Mesodermal cell (in vitro differentiated cells): ENCODE data around the gene NHEJ1.
"Not testable (repeated sequence)": the region's sequence is repeated elsewhere in the genome, so short reads cannot be mapped to it uniquely, and the experiment has no call there.

ENCODE experiments used
- H3K27ac ChIP-seq: 2 replicates; pipeline ENCODE4 v1.7.0; 2013; ENCODE audit warnings: mild to moderate bottlenecking, low read depth, low read length, moderate library complexity; ENCODE audit not compliant: severe bottlenecking
- H3K36me3 ChIP-seq: 2 replicates; pipeline ENCODE4 v1.7.1; 2013; ENCODE audit warnings: mild to moderate bottlenecking, low read length, moderate library complexity; ENCODE audit not compliant: control insufficient read depth, insufficient read depth
- H3K4me1 ChIP-seq: one replicate; pipeline ENCODE4 v1.7.1; 2013; ENCODE audit warnings: mild to moderate bottlenecking, low read length; ENCODE audit not compliant: insufficient read depth, control insufficient read depth, poor library complexity, severe bottlenecking
- H3K4me3 ChIP-seq: 2 replicates; pipeline ENCODE4 v1.7.0; 2013; ENCODE audit warnings: low read length, control low read depth, mild to moderate bottlenecking; ENCODE audit not compliant: insufficient read depth, poor library complexity, severe bottlenecking; ENCODE audit errors: extremely low read depth
- H3K9me3 ChIP-seq: 2 replicates; pipeline ENCODE4 v1.7.1; 2013; ENCODE audit warnings: mild to moderate bottlenecking, low read length, moderate library complexity; ENCODE audit not compliant: control insufficient read depth
- whole genome bisulfite sequencing, 2 experiments: methylation state at CpG; one replicate each; pipeline ENCODE4 v1.1.5; 2013; ENCODE audit warnings: missing lambda C conversion rate in 2 of 2; ENCODE audit not compliant: insufficient coverage in 2 of 2; 5-methylcytosine and 5-hydroxymethylcytosine counted together

Gene NHEJ1

GRCh38 chr2:219201331-219201730, 40.7 kb upstream of the NHEJ1 start:
- H3K27ac ChIP-seq, H3K36me3 ChIP-seq, H3K9me3 ChIP-seq, H3K4me1 ChIP-seq, H3K4me3 ChIP-seq: not testable (repeated sequence)
- 97 to 100% methylated on average over 3 to 14 of the region's 21 CpGs for WGBS, 2 experiments

DNA sequence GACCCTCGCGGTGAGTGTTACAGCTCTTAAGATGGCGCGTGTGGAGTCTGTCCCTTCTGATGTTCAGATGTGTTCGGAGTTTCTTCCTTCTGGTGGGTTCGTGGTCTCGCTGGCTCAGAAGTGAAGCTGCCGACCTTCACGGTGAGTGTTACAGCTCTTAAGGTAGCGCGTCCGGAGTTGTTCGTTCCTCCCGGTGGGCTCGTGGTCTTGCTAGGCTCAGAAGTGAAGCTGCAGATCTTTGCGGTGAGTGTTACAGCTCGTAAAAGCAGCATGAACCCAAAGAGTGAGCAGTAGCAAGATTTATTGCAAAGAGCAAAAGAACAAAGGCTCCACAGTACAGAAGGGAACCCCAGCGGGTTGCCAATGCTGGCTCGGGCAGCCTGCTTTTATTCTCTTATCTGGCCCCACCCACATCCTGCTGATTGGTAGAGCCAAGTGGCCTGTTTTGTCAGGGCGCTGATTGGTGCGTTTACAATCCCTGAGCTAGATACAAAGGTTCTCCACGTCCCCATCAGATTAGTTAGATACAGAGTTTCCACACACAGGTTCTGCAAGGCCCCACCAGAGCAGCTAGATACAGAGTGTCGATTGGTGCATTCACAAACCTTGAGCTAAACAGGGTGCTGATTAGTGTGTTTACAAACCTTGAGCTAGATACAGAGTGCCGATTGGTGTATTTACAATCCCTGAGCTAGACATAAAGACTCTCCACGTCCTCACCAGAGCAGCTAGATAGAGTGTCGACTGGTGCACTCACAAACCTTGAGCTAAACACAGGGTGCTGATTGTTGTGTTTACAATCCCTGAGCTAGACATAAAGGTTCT, 40.1 kb upstream of the NHEJ1 start:
- not testable (repeated sequence) for H3K4me3 ChIP-seq, H3K4me1 ChIP-seq, H3K36me3 ChIP-seq, H3K27ac ChIP-seq, H3K9me3 ChIP-seq
- WGBS, 2 experiments = 93 to 96% methylated on average over 18 to 19 of the region's 26 CpGs

- no peak overlapping the region for H3K27ac ChIP-seq
- H3K4me3 ChIP-seq = no peak overlapping the region
- H3K9me3 ChIP-seq = no peaks in the 10 kb centered on the region
- 88 to 94% methylated on average over 6 to 10 of the region's 12 CpGs for WGBS, 2 experiments
- H3K36me3 ChIP-seq = no peaks in the 10 kb centered on the region
- H3K4me1 ChIP-seq = no peaks in the 10 kb centered on the region
Measured at GRCh38 chr2:219199470-219200211, 39.0 kb upstream of the NHEJ1 start.

DNA sequence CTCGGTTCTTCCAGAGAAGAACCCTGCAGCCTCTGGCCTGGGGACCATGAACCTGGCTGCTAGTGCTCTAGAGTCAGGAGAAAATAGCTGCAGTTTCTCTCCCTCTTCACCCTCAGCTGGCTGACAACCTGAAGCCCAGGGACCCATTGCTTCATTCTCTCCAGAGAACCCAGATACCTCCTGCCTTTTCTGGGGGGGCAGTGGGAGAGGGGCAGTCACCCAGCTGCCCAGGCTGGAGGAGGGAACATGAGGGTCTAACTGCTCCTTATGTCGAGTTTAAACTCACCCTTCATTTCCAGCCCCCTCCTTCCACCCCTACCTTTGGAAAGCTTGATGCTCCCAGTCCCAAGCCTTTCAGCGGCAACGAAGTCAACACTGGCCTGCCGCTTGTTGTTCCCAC, 38.4 kb upstream of the NHEJ1 start:
- no peaks in the 10 kb centered on the region for H3K4me1 ChIP-seq
- H3K27ac ChIP-seq = no peak overlapping the region
- no peaks in the 10 kb centered on the region for H3K9me3 ChIP-seq
- WGBS, 2 experiments = 80 to 88% methylated on average over 5 of the region's 5 CpGs
- no peak overlapping the region for H3K4me3 ChIP-seq
- no peaks in the 10 kb centered on the region for H3K36me3 ChIP-seq

GRCh38 chr2:219197388-219197787, 36.8 kb upstream of the NHEJ1 start:
- Histone ChIP-seq H3K4me3 (no peak overlapping the region), H3K36me3 (no peaks in the 10 kb centered on the region), H3K4me1 (no peaks in the 10 kb centered on the region), H3K9me3 (no peaks in the 10 kb centered on the region), H3K27ac (no peak overlapping the region)
- 100% methylated on average over 1 of the region's 1 CpG for WGBS, 2 experiments

GRCh38 chr2:219186754-219187456, 26.3 kb upstream of the NHEJ1 start:
- 83 to 93% methylated on average over 3 to 5 of the region's 7 CpGs for WGBS, 2 experiments
- Histone ChIP-seq H3K4me3 (no peak overlapping the region), H3K9me3 (no peaks in the 10 kb centered on the region), H3K27ac (no peak overlapping the region), H3K36me3 (peaks cover 24% of the 10 kb centered on the region), H3K4me1 (no peaks in the 10 kb centered on the region)

DNA sequence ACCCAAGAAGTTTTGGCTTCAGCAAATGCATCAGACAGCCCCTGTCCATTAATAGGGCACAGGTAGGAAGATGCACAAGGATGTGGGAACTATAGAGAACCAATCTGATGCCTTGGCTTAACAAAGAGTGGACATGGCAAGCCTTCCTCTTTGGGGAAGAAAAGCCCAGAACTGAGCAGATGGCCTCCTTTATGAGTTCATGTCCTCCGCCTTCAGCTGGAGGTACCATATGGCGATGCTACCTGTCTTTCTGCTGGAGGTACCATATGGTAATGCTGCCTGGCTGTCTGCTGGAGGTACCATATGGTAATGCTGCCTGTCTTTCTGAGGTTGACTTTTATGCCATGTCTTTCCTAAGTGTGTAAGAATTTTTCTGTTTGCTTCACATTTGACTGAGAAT, 23.5 kb upstream of the NHEJ1 start:
- peaks cover 2% of the 10 kb centered on the region for H3K4me1 ChIP-seq
- no peaks in the 10 kb centered on the region for H3K9me3 ChIP-seq
- WGBS, 2 experiments = 85 to 100% methylated on average over 2 of the region's 2 CpGs
- peaks cover 50% of the 10 kb centered on the region for H3K36me3 ChIP-seq
- H3K27ac ChIP-seq = no peak overlapping the region
- no peak overlapping the region for H3K4me3 ChIP-seq

- Histone ChIP-seq H3K4me3 (no peak overlapping the region), H3K9me3 (no peaks in the 10 kb centered on the region), H3K4me1 (peaks cover 6% of the 10 kb centered on the region), H3K27ac (no peak overlapping the region), H3K36me3 (peaks cover 50% of the 10 kb centered on the region)
- WGBS, 2 experiments = 92 to 96% methylated on average over 2 to 3 of the region's 6 CpGs
Measured at GRCh38 chr2:219183151-219183772, 22.6 kb upstream of the NHEJ1 start.

DNA sequence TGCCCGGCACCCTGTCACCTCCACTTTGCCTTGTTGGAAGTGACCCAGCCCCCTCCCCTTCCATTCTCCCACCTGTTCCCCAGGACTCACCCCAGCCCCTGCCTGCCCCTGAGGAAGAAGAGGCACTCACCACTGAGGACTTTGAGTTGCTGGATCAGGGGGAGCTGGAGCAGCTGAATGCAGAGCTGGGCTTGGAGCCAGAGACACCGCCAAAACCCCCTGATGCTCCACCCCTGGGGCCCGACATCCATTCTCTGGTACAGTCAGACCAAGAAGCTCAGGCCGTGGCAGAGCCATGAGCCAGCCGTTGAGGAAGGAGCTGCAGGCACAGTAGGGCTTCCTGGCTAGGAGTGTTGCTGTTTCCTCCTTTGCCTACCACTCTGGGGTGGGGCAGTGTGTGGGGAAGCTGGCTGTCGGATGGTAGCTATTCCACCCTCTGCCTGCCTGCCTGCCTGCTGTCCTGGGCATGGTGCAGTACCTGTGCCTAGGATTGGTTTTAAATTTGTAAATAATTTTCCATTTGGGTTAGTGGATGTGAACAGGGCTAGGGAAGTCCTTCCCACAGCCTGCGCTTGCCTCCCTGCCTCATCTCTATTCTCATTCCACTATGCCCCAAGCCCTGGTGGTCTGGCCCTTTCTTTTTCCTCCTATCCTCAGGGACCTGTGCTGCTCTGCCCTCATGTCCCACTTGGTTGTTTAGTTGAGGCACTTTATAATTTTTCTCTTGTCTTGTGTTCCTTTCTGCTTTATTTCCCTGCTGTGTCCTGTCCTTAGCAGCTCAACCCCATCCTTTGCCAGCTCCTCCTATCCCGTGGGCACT, 21.9 kb upstream of the NHEJ1 start:
- peaks cover 6% of the 10 kb centered on the region for H3K4me1 ChIP-seq
- no peak overlapping the region for H3K4me3 ChIP-seq
- WGBS, 2 experiments = 92 to 96% methylated on average over 4 to 5 of the region's 8 CpGs
- no peaks in the 10 kb centered on the region for H3K9me3 ChIP-seq
- H3K36me3 ChIP-seq = peaks cover 50% of the 10 kb centered on the region
- no peak overlapping the region for H3K27ac ChIP-seq

GRCh38 chr2:219181531-219181930, 20.9 kb upstream of the NHEJ1 start:
- H3K27ac ChIP-seq = no peak overlapping the region
- H3K9me3 ChIP-seq = no peaks in the 10 kb centered on the region
- H3K36me3 ChIP-seq = peaks cover 50% of the 10 kb centered on the region
- 90 to 100% methylated on average over 2 to 5 of the region's 6 CpGs for WGBS, 2 experiments
- H3K4me1 ChIP-seq = peaks cover 6% of the 10 kb centered on the region
- H3K4me3 ChIP-seq = no peak overlapping the region
